Thoracic aorta (tissue), 2 donors: ENCODE data around the gene SLC7A14. TPM values are rescaled to one million over a fixed set of nuclear protein-coding genes. Genes with fewer than 3 reads are reported as not detected.

Experiments
- ATAC-seq: fragments of 150-250 bp; one replicate; pipeline ENCODE4 v1.8.0; 2017; ENCODE audit warnings: low read depth; ENCODE audit not compliant: insufficient number of reproducible peaks, low FRiP score
- DNase-seq: peaks from one replicate; pipeline ENCODE4 v3.0.0-alpha.2; 2020; ENCODE audit warnings: low spot score
- H3K27ac ChIP-seq, 2 donors: fragments of 200-600 bp; sonication (generic); 1 replicate in 1 of 2; 2 replicates in 1 of 2; pipeline ENCODE4 v1.5.1; 2016; ENCODE audit warnings: mild to moderate bottlenecking in 2 of 2, moderate library complexity in 2 of 2
- H3K27me3 ChIP-seq: fragments of 200-600 bp; sonication (generic); replicated peaks from 2 replicates; pipeline ENCODE4 v1.6.0; 2016; ENCODE audit warnings: mild to moderate bottlenecking; ENCODE audit not compliant: insufficient read depth
- H3K36me3 ChIP-seq: fragments of 200-600 bp; sonication (generic); one replicate; pipeline ENCODE4 v1.5.1; 2016
- H3K4me1 ChIP-seq, 2 donors: fragments of 200-600 bp; sonication (generic); 1 replicate in 1 of 2; 2 replicates in 1 of 2; pipeline versions ENCODE4 v1.5.1 to v1.6.0; 2016; ENCODE audit warnings: low read depth in 2 of 2, mild to moderate bottlenecking in 1 of 2; ENCODE audit not compliant: control insufficient read depth in 1 of 2
- H3K4me3 ChIP-seq: fragments of 200-600 bp; sonication (generic); 2 replicates; pipeline ENCODE4 v1.5.1; 2016; ENCODE audit warnings: mild to moderate bottlenecking
- H3K9me3 ChIP-seq: fragments of 200-600 bp; sonication (generic); 2 replicates; pipeline ENCODE4 v1.5.1; 2016
- CTCF ChIP-seq: fragments of 200-600 bp; sonication (generic); IDR thresholded peaks from one replicate; pipeline ENCODE4 v1.5.1; 2019; ENCODE audit warnings: antibody characterized with exemption
- total RNA-seq, 2 donors: library from RNA; depleted of rRNA; stranded (reverse); fragments of >200 nt; gene quantifications; one replicate each; pipeline versions ENCODE4 v1.1.0 to v1.2.3, GENCODE V29; 2016

Gene SLC7A14
- total RNA-seq, 2 donors from 2014 or later: not detected

GRCh38 chr3:170477395-170477794 is 108.5 kb downstream of the SLC7A14 start:
- Histone ChIP-seq H3K4me1 (no peaks in the 10 kb centered on the region), H3K4me3 (no peak overlapping the region), H3K9me3 (no peaks in the 10 kb centered on the region), H3K27me3 (no peaks in the 10 kb centered on the region), H3K36me3 (no peaks in the 10 kb centered on the region), H3K27ac (no peak overlapping the region)
- no peak for ATAC-seq
- DNase-seq: no peak
- TF ChIP-seq CTCF: no peak

GRCh38 chr3:170476291-170476690 is 109.6 kb downstream of the SLC7A14 start:
- Histone ChIP-seq H3K4me1 (no peaks in the 10 kb centered on the region), H3K4me3 (no peak overlapping the region), H3K27ac (no peak overlapping the region), H3K36me3 (no peaks in the 10 kb centered on the region), H3K27me3 (no peaks in the 10 kb centered on the region), H3K9me3 (no peaks in the 10 kb centered on the region)
- ATAC-seq (no peak), DNase-seq (no peak)
- no peak for TF ChIP-seq CTCF

GRCh38 chr3:170475092-170475685 is 110.7 kb downstream of the SLC7A14 start:
- TF ChIP-seq CTCF: no peak
- Histone ChIP-seq H3K27me3 (no peaks in the 10 kb centered on the region), H3K27ac (no peak overlapping the region), H3K4me3 (no peak overlapping the region), H3K9me3 (no peaks in the 10 kb centered on the region), H3K4me1 (no peaks in the 10 kb centered on the region), H3K36me3 (no peaks in the 10 kb centered on the region)
- ATAC-seq (no peak), DNase-seq (no peak)

- H3K27me3 ChIP-seq: no peaks in the 10 kb centered on the region
- DNase-seq (no peak), ATAC-seq (no peak)
- H3K36me3 ChIP-seq: no peaks in the 10 kb centered on the region
- no peaks in the 10 kb centered on the region for H3K9me3 ChIP-seq
- no peak for TF ChIP-seq CTCF
- no peak overlapping the region for H3K27ac ChIP-seq
- no peak overlapping the region for H3K4me3 ChIP-seq
- no peaks in the 10 kb centered on the region for H3K4me1 ChIP-seq
These were observed 112.5 kb downstream of the SLC7A14 start for GRCh38 chr3:170473358-170473757.

- TF ChIP-seq CTCF: no peak
- Histone ChIP-seq H3K27ac (no peak overlapping the region), H3K4me3 (no peak overlapping the region), H3K36me3 (no peaks in the 10 kb centered on the region), H3K4me1 (no peaks in the 10 kb centered on the region), H3K27me3 (no peaks in the 10 kb centered on the region), H3K9me3 (no peaks in the 10 kb centered on the region)
- DNase-seq: no peak
- ATAC-seq: no peak
These were observed 114.7 kb downstream of the SLC7A14 start for GRCh38 chr3:170471149-170471548.
